Activated CD4-positive, alpha-beta T cell treated with anti-CD3 and anti-CD28 coated beads for 4 hours (primary cell): ENCODE measurements around the gene STK16.
"Not testable (repeated sequence)": the region's sequence is repeated elsewhere in the genome, so short reads cannot be mapped to it uniquely, and the experiment has no call there.

ENCODE experiments used
- DNase-seq, 2 donors: peaks; one replicate each; pipeline ENCODE4 v3.0.0-alpha.2; 2020

The STK16 gene

DNA sequence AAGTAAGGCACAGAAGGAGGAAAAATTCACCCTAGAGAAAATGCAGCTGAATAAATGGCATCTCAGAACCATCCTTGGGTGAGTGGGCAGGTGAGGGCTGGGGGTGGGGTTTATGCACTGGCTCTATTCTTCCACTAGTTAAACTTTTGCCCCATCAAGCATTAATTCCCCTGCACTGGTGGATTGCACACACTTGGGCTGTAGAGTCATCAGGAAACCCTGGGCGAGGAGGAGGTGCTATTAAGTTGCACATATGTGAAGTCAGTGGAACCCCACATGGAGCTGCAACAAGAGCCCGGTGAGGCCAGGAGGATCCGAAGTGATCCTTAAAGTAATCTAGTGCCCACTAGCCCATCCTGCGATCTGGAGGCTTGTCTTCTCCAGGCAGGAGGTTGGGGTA is 27.1 kb downstream of the STK16 start:
- no peak for DNase-seq

DNA sequence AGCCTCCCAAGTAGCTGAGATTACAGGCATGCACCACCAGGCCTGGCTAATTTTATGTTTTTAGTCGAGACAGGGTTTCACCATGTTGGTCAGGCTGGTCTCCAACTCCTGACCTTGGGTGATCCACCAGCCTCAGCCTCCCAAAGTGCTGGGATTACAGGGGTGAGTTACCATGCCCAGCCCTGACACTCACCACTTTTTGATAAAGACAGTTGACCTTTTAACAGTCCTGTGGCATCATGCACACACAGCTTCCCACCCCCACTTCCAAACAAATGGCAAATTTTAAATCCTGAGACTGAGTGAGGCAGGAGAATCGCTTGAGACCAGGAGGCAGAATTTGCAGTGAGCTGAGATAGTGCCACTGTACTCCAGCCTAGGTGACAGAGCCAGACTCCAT is 27.7 kb downstream of the STK16 start:
- no peak for DNase-seq

DNA sequence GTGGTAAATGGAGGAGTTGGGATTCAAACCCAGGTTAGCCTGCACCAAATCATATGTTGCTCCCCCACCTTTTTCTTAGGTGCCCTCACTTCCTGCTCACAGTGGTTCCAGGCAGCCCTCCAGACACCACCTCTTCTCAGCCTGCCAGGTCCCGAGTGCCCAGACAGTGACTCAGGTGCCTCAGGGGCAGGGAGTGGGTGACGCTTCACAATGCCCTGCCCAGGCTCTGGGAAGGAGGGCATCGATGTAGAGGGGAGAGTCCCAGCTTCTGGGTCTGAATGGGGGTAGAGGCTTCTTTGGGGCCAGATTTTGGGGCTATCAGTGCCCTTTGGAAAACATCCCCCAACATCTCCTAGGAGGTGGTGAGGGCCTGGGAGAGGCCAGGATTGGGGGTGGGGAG is 28.7 kb downstream of the STK16 start:
- no peak for DNase-seq

- no peak for DNase-seq
These were observed 29.2 kb downstream of the STK16 start for GRCh38 chr2:219274361-219274921.

GRCh38 chr2:219277703-219278654 is 32.7 kb downstream of the STK16 start:
- peak; percentile 69 to 74 for DNase-seq

GRCh38 chr2:219278655-219279150 is 33.4 kb downstream of the STK16 start:
- no peak for DNase-seq

DNA sequence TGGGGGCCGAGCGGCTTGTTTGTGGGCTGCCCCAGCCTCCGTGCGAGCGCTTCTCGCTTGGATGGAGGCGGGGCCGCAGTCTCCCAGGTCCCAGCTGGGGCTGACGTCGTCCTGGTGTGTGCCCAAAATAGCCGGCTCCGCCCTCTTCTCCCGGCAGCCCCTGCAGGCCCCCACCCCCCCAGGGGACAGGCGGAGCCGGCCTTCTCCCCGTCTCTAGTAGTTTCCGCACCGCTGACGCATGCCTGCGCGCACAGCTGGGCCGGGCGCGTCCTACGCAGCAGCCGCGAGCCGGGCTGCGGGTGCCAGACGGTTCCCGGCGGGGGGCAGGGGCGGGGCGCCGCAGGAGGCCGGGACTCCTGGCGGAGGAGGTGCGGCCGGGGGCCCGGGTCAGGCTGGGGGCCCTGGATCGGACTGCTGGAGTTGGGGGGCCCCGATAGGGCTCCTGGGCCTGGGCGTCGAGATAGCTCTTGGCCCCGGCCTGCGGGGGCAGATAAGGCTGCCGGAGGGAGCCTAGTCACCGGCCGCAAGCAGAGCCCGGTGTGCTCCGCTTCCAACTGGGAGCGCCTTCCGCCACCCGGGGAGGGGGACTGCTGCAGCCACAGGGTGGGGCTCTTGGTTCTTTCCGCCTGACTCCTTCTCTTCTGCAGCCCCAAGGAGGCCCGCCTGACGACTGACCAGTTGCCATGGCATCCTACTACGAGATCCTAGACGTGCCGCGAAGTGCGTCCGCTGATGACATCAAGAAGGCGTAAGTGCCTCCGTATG is 34.1 kb downstream of the STK16 start, which contains the start of gene DNAJB2:
DNAJB2 (plus strand) TSS at position 216 of the 765 bp plus-strand sequence; CDS start at position 684, 468 bp downstream.
- peak; percentile 99 for DNase-seq

- DNase-seq: no peak
These were observed 34.7 kb downstream of the STK16 start for GRCh38 chr2:219279916-219280516.

DNA sequence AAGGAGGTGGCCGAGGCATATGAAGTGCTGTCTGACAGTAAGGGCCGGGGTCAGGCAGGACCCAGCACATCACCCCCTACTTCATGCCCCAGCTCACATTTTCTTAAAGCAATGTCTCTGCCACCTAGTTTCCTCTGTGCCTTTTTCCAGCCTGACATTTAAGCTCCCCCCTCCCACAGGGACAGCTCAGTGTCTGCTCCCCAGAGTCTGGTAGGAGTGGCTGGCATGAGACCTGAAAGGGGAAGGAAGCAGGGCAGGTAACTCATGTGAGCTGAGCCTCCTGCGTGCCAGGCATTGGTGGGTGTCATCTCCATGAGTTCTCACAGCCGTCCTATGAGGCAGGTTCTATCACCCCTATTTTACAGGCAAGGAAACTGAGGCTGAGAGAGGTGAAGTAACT is 35.4 kb downstream of the STK16 start:
- no peak for DNase-seq

DNA sequence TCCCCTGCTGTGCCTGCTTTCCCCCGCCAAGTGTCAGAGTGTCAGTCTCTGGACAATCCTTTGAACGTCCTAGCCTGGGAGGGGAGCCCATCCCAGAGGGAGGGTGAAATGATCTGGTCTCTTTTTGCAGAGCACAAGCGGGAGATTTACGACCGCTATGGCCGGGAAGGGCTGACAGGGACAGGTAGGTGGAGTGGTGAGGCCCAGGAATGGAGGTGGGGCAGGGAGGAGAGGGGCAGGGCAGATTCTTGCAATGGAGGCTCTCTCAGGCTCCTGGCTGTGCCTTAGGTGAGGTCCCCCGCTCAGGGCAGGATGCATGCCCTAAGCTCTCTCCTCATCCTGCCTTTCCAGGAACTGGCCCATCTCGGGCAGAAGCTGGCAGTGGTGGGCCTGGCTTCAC is 36.3 kb downstream of the STK16 start:
- DNase-seq: no peak

DNA sequence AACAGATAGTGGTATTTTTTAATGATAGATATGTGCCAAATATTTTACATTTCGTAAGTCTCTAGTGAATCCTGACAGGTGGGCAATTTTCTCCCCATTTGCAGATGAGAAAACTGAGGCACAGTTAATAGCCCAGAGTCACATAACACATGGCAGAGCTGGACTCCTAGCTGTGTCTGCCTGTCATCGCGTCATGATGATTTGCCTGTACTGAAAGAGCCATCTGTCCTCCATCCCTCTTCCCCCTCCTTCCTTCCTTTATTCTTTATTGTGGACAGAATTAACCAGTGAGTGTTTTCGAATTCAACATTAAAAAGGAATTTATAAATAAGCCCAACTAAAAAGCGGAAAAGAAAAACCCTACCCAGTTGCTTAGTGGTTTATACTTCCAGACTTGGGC is 37.1 kb downstream of the STK16 start:
- DNase-seq: no peak

GRCh38 chr2:219282943-219283581 is 37.8 kb downstream of the STK16 start:
- no peak for DNase-seq

GRCh38 chr2:219284501-219285372 is 39.5 kb downstream of the STK16 start:
- no peak for DNase-seq

- no peak for DNase-seq
These were observed 40.1 kb downstream of the STK16 start for GRCh38 chr2:219285373-219285735.

- DNase-seq: no peak
These were observed 40.7 kb downstream of the STK16 start for GRCh38 chr2:219285894-219286425.

- DNase-seq: no peak
These were observed 41.3 kb downstream of the STK16 start for GRCh38 chr2:219286436-219287115.

GRCh38 chr2:219287116-219287440 is 41.8 kb downstream of the STK16 start:
- DNase-seq: not testable (repeated sequence)

GRCh38 chr2:219287580-219288265 is 42.4 kb downstream of the STK16 start:
- no peak for DNase-seq

- no peak for DNase-seq
These were observed 43.9 kb downstream of the STK16 start for GRCh38 chr2:219289195-219289536.
